ENCODE results near the gene DSPP. TPM values are rescaled to one million over a fixed set of nuclear protein-coding genes. Genes with fewer than 3 reads are reported as not detected.

DSPP gene
- total and polyA plus RNA-seq, 10 donors: not detected

DNA sequence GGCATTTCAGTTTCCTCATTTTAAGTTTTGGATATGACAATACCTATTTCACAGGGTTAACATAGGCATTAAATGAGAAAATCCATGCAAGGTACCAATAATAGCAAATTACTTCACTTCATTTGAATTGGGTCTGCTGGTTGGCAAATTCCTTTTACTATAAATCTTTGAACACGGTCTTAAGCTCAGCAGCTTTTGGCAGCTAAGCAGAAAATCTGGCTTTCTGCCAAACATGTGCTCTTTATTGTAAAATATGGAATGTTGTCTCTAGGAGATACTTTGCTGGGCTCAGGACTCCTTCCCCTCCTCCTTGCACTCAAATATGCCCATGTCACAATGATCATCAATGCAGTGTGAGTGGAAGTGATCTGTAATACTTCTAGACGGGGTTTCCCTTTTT lies 24.9 kb downstream of the DSPP start:
- TF ChIP-seq POLR2A (IDR thresholded peaks at IDR 0.05): no peak
- no peak for TF ChIP-seq POLR2AphosphoS5 (IDR thresholded peaks at IDR 0.05)
- TF ChIP-seq CTCF (IDR thresholded peaks at IDR 0.05 in 8 of 11, conservative IDR thresholded peaks at IDR 0.05 in 3 of 11): no peak
- WGBS, 5 donors: 39 to 56% (median 43%) methylated on average over 2 of the region's 2 CpGs
- H3K36me3 ChIP-seq: no peaks in the 10 kb centered on the region
- H3K9me3 ChIP-seq: no peaks in the 10 kb centered on the region
- H3K27me3 ChIP-seq (replicated peaks in 1 of 7): peaks cover 0 to 9% (median 0%) of the 10 kb centered on the region in 7 donors
- intact Hi-C loops (cut with DNase I; ENCODE audit: low total_unique reads): no loop called here
- H3K4me1 ChIP-seq: peaks cover 0 to 8% (median 3%) of the 10 kb centered on the region in 6 donors
- H3K27ac ChIP-seq: no peak overlapping the region
- no peak for DNase-seq
- H3K4me3 ChIP-seq: no peak overlapping the region

- H3K36me3 ChIP-seq: no peaks in the 10 kb centered on the region
- no peaks in the 10 kb centered on the region for H3K4me1 ChIP-seq
- peaks cover 0 to 6% (median 0%) of the 10 kb centered on the region in 8 donors for H3K9me3 ChIP-seq
- WGBS, 5 donors: 94 to 97% (median 96%) methylated on average over 6 of the region's 6 CpGs
- H3K4me3 ChIP-seq: no peak overlapping the region
- intact Hi-C loops (cut with DNase I; ENCODE audit: low total_unique reads): no loop called here
- H3K27me3 ChIP-seq (replicated peaks in 1 of 7): no peaks in the 10 kb centered on the region
- no peak for DNase-seq
- no peak overlapping the region for H3K27ac ChIP-seq
- TF ChIP-seq POLR2A (IDR thresholded peaks at IDR 0.05) (no peak), POLR2AphosphoS5 (IDR thresholded peaks at IDR 0.05) (no peak), CTCF (IDR thresholded peaks at IDR 0.05 in 8 of 11, conservative IDR thresholded peaks at IDR 0.05 in 3 of 11) (no peak)
Observed at GRCh38 chr4:87644286-87644685, 36.0 kb downstream of the DSPP start.

GRCh38 chr4:87649980-87650379 lies 41.7 kb downstream of the DSPP start, which contains the start of gene DMP1:
Gene DMP1, plus strand, starts transcription at chr4:87650280. Its CDS starts 6,213 bp downstream, at chr4:87656493.
- intact Hi-C loops (cut with DNase I; ENCODE audit: low total_unique reads): no loop called here
- Histone ChIP-seq H3K36me3 (no peaks in the 10 kb centered on the region), H3K9me3 (no peaks in the 10 kb centered on the region), H3K4me1 (no peaks in the 10 kb centered on the region), H3K27ac (no peak within 1 kb of the TSS), H3K27me3 (replicated peaks in 1 of 7) (no peaks in the 10 kb centered on the region), H3K4me3 (no peak within 1 kb of the TSS)
- 75 to 94% (median 86%) methylated on average over 3 of the region's 3 CpGs for WGBS, 5 donors
- TF ChIP-seq POLR2A (IDR thresholded peaks at IDR 0.05) (no peak), POLR2AphosphoS5 (IDR thresholded peaks at IDR 0.05) (no peak), CTCF (IDR thresholded peaks at IDR 0.05 in 8 of 11, conservative IDR thresholded peaks at IDR 0.05 in 3 of 11) (no peak)
- DNase-seq: no peak

GRCh38 chr4:87650938-87651337 lies 42.6 kb downstream of the DSPP start:
- TF ChIP-seq CTCF (IDR thresholded peaks at IDR 0.05 in 8 of 11, conservative IDR thresholded peaks at IDR 0.05 in 3 of 11) (no peak), POLR2AphosphoS5 (IDR thresholded peaks at IDR 0.05) (no peak), POLR2A (IDR thresholded peaks at IDR 0.05) (no peak)
- H3K4me1 ChIP-seq: no peaks in the 10 kb centered on the region
- WGBS, 5 donors: 56 to 60% (median 60%) methylated on average over 2 of the region's 2 CpGs
- no peak overlapping the region for H3K4me3 ChIP-seq
- DNase-seq: no peak
- intact Hi-C loops (cut with DNase I; ENCODE audit: low total_unique reads): no loop called here
- no peaks in the 10 kb centered on the region for H3K36me3 ChIP-seq
- no peaks in the 10 kb centered on the region for H3K27me3 ChIP-seq (replicated peaks in 1 of 7)
- no peaks in the 10 kb centered on the region for H3K9me3 ChIP-seq
- H3K27ac ChIP-seq: no peak overlapping the region
